ENCODE results near the gene ADGRB2.

Gene ADGRB2

GRCh38 chr1:31795801-31796621, 31.9 kb upstream of the ADGRB2 start:
- H3K9me3 ChIP-seq (ENCODE audit: control extremely low read depth in 1 of 5, control insufficient read depth in 4 of 5, insufficient read depth in 2 of 5, low read depth in 1 of 5, low read length in 4 of 5): no peaks in the 10 kb centered on the region
- POLR2A ChIA-PET: no interaction called here
- H3K36me3 ChIP-seq (ENCODE audit: control insufficient read depth in 4 of 4, insufficient read depth in 4 of 4, low read length in 3 of 4): no peaks in the 10 kb centered on the region
- 86% methylated on average over 11 of the region's 13 CpGs for WGBS (ENCODE audit: insufficient coverage)
- CTCF ChIA-PET: no interaction called here
- peak; percentile 37 to 65 (median 64) for DNase-seq
- no peak overlapping the region for H3K27ac ChIP-seq (ENCODE audit: insufficient read depth in 1 of 2, low read depth in 1 of 2, low read length in 2 of 2, poor library complexity in 1 of 2, severe bottlenecking in 2 of 2)
- H3K4me3 ChIP-seq (ENCODE audit: control insufficient read depth in 1 of 7, extremely low read depth in 1 of 7, insufficient read depth in 4 of 7, low read depth in 2 of 7, low read length in 6 of 7): no peak overlapping the region
- peaks cover 0 to 5% (median 2%) of the 10 kb centered on the region in 4 experiments for H3K4me1 ChIP-seq (ENCODE audit: control extremely low read depth in 1 of 4, control insufficient read depth in 4 of 4, insufficient read depth in 4 of 4, low read length in 3 of 4)
- peaks cover 0 to 3% (median 0%) of the 10 kb centered on the region in 5 experiments for H3K27me3 ChIP-seq (replicated peaks in 2 of 5; ENCODE audit: control insufficient read depth in 4 of 5, insufficient read depth in 5 of 5, low read length in 4 of 5)

DNA sequence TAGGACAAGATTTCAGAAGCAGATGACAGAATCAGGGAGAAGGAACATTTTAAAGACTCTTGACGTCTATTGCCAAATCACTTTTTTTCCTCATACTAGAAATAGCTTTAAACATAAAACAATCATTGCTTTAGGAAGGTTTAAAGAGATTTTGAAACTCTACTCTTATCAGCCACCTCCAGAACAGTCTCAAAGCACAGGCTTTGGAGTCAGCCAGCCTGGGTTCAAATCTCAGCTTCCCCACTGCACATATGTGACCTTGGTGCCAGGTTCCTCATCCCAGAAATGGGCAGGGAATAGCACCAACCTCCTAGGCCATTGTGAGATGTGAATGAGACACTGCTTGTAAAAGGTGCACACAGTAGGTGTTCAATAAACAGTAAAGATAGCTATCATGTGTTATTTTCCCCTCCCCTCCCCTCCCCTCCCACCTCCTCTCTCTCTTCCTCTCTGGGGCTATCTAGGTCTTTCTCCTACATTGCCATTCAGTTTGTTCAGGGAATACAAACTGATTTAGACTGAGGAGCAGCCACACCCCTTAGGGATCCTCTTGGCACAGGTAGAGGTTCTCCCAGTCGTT, 31.0 kb upstream of the ADGRB2 start:
- no peak for DNase-seq
- Histone ChIP-seq H3K27ac (ENCODE audit: insufficient read depth in 1 of 2, low read depth in 1 of 2, low read length in 2 of 2, poor library complexity in 1 of 2, severe bottlenecking in 2 of 2) (no peak overlapping the region), H3K4me1 (ENCODE audit: control extremely low read depth in 1 of 4, control insufficient read depth in 4 of 4, insufficient read depth in 4 of 4, low read length in 3 of 4) (peaks cover 0 to 5% (median 0%) of the 10 kb centered on the region in 4 experiments), H3K36me3 (ENCODE audit: control insufficient read depth in 4 of 4, insufficient read depth in 4 of 4, low read length in 3 of 4) (no peaks in the 10 kb centered on the region), H3K4me3 (ENCODE audit: control insufficient read depth in 1 of 7, extremely low read depth in 1 of 7, insufficient read depth in 4 of 7, low read depth in 2 of 7, low read length in 6 of 7) (no peak overlapping the region), H3K9me3 (ENCODE audit: control extremely low read depth in 1 of 5, control insufficient read depth in 4 of 5, insufficient read depth in 2 of 5, low read depth in 1 of 5, low read length in 4 of 5) (no peaks in the 10 kb centered on the region), H3K27me3 (replicated peaks in 2 of 5; ENCODE audit: control insufficient read depth in 4 of 5, insufficient read depth in 5 of 5, low read length in 4 of 5) (peaks cover 0 to 3% (median 0%) of the 10 kb centered on the region in 5 experiments)
- ChIA-PET CTCF (interaction anchor here (0.7 to 1.0 kb wide), 2 partner anchors 9 to 144 kb away, joined by 3 read pairs; no protein-coding TSS in a partner anchor), POLR2A (no interaction called here)
- WGBS (ENCODE audit: insufficient coverage): no CpG with 5 or more reads among the region's 2 CpGs

DNA sequence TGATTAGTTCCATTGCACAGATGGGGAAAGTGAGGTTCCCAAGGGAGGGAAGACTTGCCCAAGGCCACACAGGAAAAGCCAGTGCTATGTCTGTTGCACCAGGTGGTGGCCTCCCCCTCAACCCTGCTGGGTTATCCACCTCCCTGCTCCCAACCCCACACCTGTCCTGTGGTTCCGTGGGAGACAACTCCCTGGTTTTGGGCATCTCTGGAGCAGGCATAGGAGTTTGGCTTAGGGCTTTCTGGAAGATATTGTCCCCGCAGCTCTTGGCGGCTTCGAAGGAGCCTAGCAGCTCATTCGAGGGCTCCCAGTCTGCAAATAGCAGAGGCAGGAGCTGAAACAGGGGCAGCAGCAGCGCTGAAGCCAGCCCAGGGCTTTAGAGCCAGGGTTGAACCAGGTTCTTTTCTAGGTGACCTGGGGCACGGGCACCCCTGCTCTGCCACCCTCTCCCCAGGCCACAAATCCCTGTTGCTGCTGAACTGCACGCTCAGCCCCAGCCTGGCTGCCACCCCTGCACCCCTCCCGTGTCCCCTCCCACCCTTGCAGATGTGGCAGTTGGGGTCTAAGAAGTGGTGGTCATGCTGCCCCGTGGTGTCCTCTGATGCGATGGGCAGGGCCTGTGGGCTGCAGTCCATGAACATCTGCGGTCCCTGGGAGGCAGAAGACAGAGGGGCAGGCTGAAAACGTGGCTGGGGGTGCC, 29.6 kb upstream of the ADGRB2 start:
- Histone ChIP-seq H3K4me1 (ENCODE audit: control extremely low read depth in 1 of 4, control insufficient read depth in 4 of 4, insufficient read depth in 4 of 4, low read length in 3 of 4) (peaks cover 0 to 11% (median 3%) of the 10 kb centered on the region in 4 experiments), H3K27me3 (replicated peaks in 2 of 5; ENCODE audit: control insufficient read depth in 4 of 5, insufficient read depth in 5 of 5, low read length in 4 of 5) (peaks cover 0 to 3% (median 0%) of the 10 kb centered on the region in 5 experiments), H3K9me3 (ENCODE audit: control extremely low read depth in 1 of 5, control insufficient read depth in 4 of 5, insufficient read depth in 2 of 5, low read depth in 1 of 5, low read length in 4 of 5) (no peaks in the 10 kb centered on the region), H3K27ac (ENCODE audit: insufficient read depth in 1 of 2, low read depth in 1 of 2, low read length in 2 of 2, poor library complexity in 1 of 2, severe bottlenecking in 2 of 2) (no peak overlapping the region), H3K36me3 (ENCODE audit: control insufficient read depth in 4 of 4, insufficient read depth in 4 of 4, low read length in 3 of 4) (no peaks in the 10 kb centered on the region), H3K4me3 (ENCODE audit: control insufficient read depth in 1 of 7, extremely low read depth in 1 of 7, insufficient read depth in 4 of 7, low read depth in 2 of 7, low read length in 6 of 7) (no peak overlapping the region)
- 95% methylated on average over 11 of the region's 13 CpGs for WGBS (ENCODE audit: insufficient coverage)
- no peak for DNase-seq
- POLR2A ChIA-PET: no interaction called here
- CTCF ChIA-PET: interaction anchor here (0.6 to 1.0 kb wide), 3 partner anchors 10 to 172 kb away, joined by 3 read pairs; no protein-coding TSS in a partner anchor

DNA sequence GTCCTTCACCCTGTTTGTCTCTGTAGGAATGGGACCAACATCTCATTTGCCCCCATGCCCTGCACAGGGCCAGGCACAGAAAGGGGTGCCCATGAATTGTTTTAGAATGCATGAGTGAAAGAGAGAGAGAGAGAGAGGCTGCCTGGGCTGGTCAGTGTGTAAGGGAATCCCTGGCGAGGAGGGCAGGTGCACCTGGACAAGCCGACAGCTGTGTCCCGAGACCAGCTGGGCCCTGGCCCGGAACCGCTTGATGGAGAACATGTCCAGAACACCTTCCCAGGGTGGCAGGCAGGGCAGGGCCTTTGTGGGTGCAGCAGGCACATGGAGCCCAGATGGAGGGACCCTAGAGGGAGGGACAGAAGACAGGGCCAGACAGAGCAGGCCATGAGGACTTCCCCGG, 28.9 kb upstream of the ADGRB2 start:
- POLR2A ChIA-PET: no interaction called here
- CTCF ChIA-PET: interaction anchor here (0.6 to 0.9 kb wide), 2 partner anchors 33 to 82 kb away, joined by 3 read pairs; no protein-coding TSS in a partner anchor

GRCh38 chr1:31792541-31792940, 28.4 kb upstream of the ADGRB2 start:
- H3K9me3 ChIP-seq (ENCODE audit: control extremely low read depth in 1 of 5, control insufficient read depth in 4 of 5, insufficient read depth in 2 of 5, low read depth in 1 of 5, low read length in 4 of 5): no peaks in the 10 kb centered on the region
- H3K27ac ChIP-seq (ENCODE audit: insufficient read depth in 1 of 2, low read depth in 1 of 2, low read length in 2 of 2, poor library complexity in 1 of 2, severe bottlenecking in 2 of 2): no peak overlapping the region
- WGBS (ENCODE audit: insufficient coverage): 96% methylated on average over 3 of the region's 4 CpGs
- peaks cover 0 to 3% (median 0%) of the 10 kb centered on the region in 5 experiments for H3K27me3 ChIP-seq (replicated peaks in 2 of 5; ENCODE audit: control insufficient read depth in 4 of 5, insufficient read depth in 5 of 5, low read length in 4 of 5)
- ChIA-PET POLR2A (no interaction called here), CTCF (interaction anchor here (0.9 to 1.2 kb wide), 2 partner anchors 32 to 123 kb away, joined by 3 to 4 read pairs; no protein-coding TSS in a partner anchor)
- H3K4me3 ChIP-seq (ENCODE audit: control insufficient read depth in 1 of 7, extremely low read depth in 1 of 7, insufficient read depth in 4 of 7, low read depth in 2 of 7, low read length in 6 of 7): no peak overlapping the region
- H3K36me3 ChIP-seq (ENCODE audit: control insufficient read depth in 4 of 4, insufficient read depth in 4 of 4, low read length in 3 of 4): no peaks in the 10 kb centered on the region
- no peak for DNase-seq
- H3K4me1 ChIP-seq (ENCODE audit: control extremely low read depth in 1 of 4, control insufficient read depth in 4 of 4, insufficient read depth in 4 of 4, low read length in 3 of 4): peaks cover 0 to 22% (median 12%) of the 10 kb centered on the region in 4 experiments

More for the DNA sequence above, 28.9 kb upstream of the ADGRB2 start:
- Histone ChIP-seq H3K27me3 (replicated peaks in 2 of 5; ENCODE audit: control insufficient read depth in 4 of 5, insufficient read depth in 5 of 5, low read length in 4 of 5) (peaks cover 0 to 3% (median 0%) of the 10 kb centered on the region in 5 experiments), H3K4me1 (ENCODE audit: control extremely low read depth in 1 of 4, control insufficient read depth in 4 of 4, insufficient read depth in 4 of 4, low read length in 3 of 4) (peaks cover 0 to 18% (median 9%) of the 10 kb centered on the region in 4 experiments), H3K27ac (ENCODE audit: insufficient read depth in 1 of 2, low read depth in 1 of 2, low read length in 2 of 2, poor library complexity in 1 of 2, severe bottlenecking in 2 of 2) (no peak overlapping the region), H3K36me3 (ENCODE audit: control insufficient read depth in 4 of 4, insufficient read depth in 4 of 4, low read length in 3 of 4) (no peaks in the 10 kb centered on the region), H3K4me3 (ENCODE audit: control insufficient read depth in 1 of 7, extremely low read depth in 1 of 7, insufficient read depth in 4 of 7, low read depth in 2 of 7, low read length in 6 of 7) (no peak overlapping the region), H3K9me3 (ENCODE audit: control extremely low read depth in 1 of 5, control insufficient read depth in 4 of 5, insufficient read depth in 2 of 5, low read depth in 1 of 5, low read length in 4 of 5) (no peaks in the 10 kb centered on the region)
- WGBS (ENCODE audit: insufficient coverage): 95% methylated on average over 6 of the region's 6 CpGs
- no peak for DNase-seq

DNA sequence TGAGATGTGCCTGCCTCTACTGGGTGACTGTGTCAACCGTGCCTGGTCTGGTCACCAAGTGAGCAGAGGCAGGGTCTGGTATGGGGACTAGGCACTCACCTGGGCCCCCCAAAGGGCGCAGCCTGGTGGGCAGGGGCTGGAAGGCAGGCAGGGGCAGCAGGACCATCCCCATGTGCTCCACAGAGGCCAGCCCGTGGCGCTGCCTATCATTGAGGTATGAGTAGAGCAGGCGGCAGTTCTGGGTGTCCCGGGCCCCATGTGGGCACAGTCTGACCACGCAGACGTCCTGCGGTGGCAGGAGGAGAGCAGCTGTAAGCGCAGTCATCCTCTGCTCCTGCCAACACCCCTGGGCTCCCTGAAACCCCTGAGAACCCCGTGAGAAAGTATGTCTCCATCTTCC, 28.0 kb upstream of the ADGRB2 start:
- Histone ChIP-seq H3K36me3 (ENCODE audit: control insufficient read depth in 4 of 4, insufficient read depth in 4 of 4, low read length in 3 of 4) (no peaks in the 10 kb centered on the region), H3K4me3 (ENCODE audit: control insufficient read depth in 1 of 7, extremely low read depth in 1 of 7, insufficient read depth in 4 of 7, low read depth in 2 of 7, low read length in 6 of 7) (no peak overlapping the region), H3K4me1 (ENCODE audit: control extremely low read depth in 1 of 4, control insufficient read depth in 4 of 4, insufficient read depth in 4 of 4, low read length in 3 of 4) (peaks cover 0 to 22% (median 12%) of the 10 kb centered on the region in 4 experiments), H3K27ac (ENCODE audit: insufficient read depth in 1 of 2, low read depth in 1 of 2, low read length in 2 of 2, poor library complexity in 1 of 2, severe bottlenecking in 2 of 2) (no peak overlapping the region), H3K9me3 (ENCODE audit: control extremely low read depth in 1 of 5, control insufficient read depth in 4 of 5, insufficient read depth in 2 of 5, low read depth in 1 of 5, low read length in 4 of 5) (no peaks in the 10 kb centered on the region), H3K27me3 (replicated peaks in 2 of 5; ENCODE audit: control insufficient read depth in 4 of 5, insufficient read depth in 5 of 5, low read length in 4 of 5) (peaks cover 0 to 7% (median 0%) of the 10 kb centered on the region in 5 experiments)
- ChIA-PET POLR2A (no interaction called here), CTCF (interaction anchor here (0.9 to 5.1 kb wide), 3 partner anchors 27 to 122 kb away, joined by 3 to 50 read pairs (median 4); partner anchors contain the start of gene ADGRB2)
- WGBS (ENCODE audit: insufficient coverage): 96% methylated on average over 11 of the region's 11 CpGs
- DNase-seq: no peak
